ENCODE measurements around the gene RUFY2. TPM values are rescaled to one million over a fixed set of nuclear protein-coding genes. Genes with fewer than 3 reads are reported as not detected.
A peak's percentile ranks its signal among the peaks of the same experiment; 100 is the strongest.
"Not testable (repeated sequence)": the region's sequence is repeated elsewhere in the genome, so short reads cannot be mapped to it uniquely, and the experiment has no call there.

Gene RUFY2, protein sequence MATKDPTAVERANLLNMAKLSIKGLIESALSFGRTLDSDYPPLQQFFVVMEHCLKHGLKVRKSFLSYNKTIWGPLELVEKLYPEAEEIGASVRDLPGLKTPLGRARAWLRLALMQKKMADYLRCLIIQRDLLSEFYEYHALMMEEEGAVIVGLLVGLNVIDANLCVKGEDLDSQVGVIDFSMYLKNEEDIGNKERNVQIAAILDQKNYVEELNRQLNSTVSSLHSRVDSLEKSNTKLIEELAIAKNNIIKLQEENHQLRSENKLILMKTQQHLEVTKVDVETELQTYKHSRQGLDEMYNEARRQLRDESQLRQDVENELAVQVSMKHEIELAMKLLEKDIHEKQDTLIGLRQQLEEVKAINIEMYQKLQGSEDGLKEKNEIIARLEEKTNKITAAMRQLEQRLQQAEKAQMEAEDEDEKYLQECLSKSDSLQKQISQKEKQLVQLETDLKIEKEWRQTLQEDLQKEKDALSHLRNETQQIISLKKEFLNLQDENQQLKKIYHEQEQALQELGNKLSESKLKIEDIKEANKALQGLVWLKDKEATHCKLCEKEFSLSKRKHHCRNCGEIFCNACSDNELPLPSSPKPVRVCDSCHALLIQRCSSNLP
- 75.6 TPM for total RNA-seq (ENCODE audit: unreplicated experiment)
- long read RNA-seq, partial matches to known transcripts: 9 of 13 reads
- long read RNA-seq, other reads (novel, unspliced or antisense): 3 of 13 reads

DNA sequence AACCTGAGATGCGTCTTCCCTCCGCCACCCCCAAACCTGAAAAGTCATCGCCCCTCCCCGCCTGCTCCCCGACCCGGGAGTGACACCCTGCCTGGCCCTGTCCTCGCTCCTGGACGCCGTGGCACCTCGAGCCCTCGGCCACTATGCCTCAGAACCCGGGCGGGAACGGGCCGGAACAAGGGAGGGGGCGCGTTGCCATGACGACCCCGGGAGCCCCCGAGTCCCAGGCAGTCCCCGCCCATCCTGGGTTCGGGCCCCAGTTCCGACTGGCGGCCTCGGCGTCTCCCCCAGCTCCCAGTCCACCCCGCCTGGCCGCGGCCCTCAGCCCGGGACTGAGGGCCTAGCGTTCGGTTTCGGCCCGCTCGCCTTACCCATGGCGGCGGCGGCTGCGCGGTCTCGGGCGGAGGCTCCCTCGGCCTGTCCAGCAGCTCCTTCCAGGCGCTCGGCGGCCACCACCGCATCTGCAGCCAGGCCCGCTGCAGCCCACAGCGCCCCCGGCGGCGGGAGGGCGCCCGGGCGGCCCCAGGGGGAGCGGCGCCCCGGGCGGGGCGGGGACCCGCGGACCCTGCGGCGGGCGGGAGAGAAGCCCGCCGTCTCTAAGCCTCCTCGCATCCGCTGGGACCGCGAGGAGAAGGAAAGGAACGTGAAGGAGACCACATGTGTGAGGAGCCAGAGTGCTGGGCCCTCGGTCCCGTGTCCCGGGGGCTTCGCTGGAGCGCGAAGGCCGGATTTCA lies at the start of gene RUFY2:
Gene RUFY2 (minus strand): TSS at position 463 of the 734 bp plus-strand sequence. CDS start 88 bp downstream, at position 375.
- TF ChIP-seq, protein P1, sequence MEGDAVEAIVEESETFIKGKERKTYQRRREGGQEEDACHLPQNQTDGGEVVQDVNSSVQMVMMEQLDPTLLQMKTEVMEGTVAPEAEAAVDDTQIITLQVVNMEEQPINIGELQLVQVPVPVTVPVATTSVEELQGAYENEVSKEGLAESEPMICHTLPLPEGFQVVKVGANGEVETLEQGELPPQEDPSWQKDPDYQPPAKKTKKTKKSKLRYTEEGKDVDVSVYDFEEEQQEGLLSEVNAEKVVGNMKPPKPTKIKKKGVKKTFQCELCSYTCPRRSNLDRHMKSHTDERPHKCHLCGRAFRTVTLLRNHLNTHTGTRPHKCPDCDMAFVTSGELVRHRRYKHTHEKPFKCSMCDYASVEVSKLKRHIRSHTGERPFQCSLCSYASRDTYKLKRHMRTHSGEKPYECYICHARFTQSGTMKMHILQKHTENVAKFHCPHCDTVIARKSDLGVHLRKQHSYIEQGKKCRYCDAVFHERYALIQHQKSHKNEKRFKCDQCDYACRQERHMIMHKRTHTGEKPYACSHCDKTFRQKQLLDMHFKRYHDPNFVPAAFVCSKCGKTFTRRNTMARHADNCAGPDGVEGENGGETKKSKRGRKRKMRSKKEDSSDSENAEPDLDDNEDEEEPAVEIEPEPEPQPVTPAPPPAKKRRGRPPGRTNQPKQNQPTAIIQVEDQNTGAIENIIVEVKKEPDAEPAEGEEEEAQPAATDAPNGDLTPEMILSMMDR (IDR thresholded peaks at IDR 0.05; ENCODE audit: partially characterized antibody, unreplicated experiment): peak; percentile 78
- Mint-ChIP-seq H3K4me3 (ENCODE audit: unreplicated experiment) (peak within 1 kb of the TSS; percentile 94), H3K27ac (ENCODE audit: unreplicated experiment) (peak within 1 kb of the TSS; percentile 96), H3K4me1 (ENCODE audit: low read depth, unreplicated experiment) (peaks cover 9% of the 10 kb centered on the region), H3K27me3 (ENCODE audit: unreplicated experiment) (peaks cover 6% of the 10 kb centered on the region), H3K9me3 (ENCODE audit: unreplicated experiment) (peaks cover 6% of the 10 kb centered on the region), H3K36me3 (ENCODE audit: unreplicated experiment) (no peaks in the 10 kb centered on the region)
- DNase-seq: peak; percentile 89

DNA sequence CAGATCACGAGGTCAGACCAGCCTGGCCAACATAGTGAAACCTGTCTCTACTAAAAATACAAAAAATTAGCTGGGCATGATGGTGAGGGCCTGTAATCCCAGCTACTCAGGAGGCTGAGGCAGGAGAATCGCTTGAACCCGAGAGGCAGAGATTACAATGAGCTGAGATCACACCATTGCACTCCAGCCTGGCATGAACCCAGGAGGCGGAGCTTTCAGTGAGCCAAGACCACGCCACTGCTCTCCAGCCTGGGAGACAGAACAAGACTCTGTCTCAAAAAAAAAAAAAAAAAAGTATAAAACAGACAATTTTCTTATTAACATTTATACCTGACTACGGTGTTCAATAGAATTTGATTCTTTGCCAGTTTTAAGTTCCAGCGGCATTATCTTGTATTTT lies 42.6 kb upstream of the RUFY2 start:
- H3K4me3 Mint-ChIP-seq (ENCODE audit: unreplicated experiment): not testable (repeated sequence)

DNA sequence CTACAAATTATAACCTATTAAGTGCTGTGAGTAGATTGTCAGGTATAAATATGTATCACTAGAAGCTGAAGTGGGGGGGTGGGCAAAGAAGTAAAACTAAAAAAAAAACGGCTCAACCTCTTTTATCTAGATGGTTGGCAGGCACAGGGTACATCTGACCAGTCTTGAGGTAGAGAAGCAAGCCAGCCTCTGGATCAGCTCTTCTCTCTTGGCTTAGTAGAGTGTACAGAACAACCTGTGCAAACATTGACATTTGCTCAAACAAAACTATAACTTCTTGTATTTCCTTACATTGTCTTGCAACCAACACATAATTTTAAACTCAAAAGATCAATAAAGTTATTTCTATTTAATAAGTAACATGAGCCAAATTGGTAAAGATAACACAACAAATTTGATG lies 39.1 kb upstream of the RUFY2 start:
- no peaks in the 10 kb centered on the region for H3K27me3 Mint-ChIP-seq (ENCODE audit: unreplicated experiment)
- DNase-seq: no peak
- no peak overlapping the region for H3K27ac Mint-ChIP-seq (ENCODE audit: unreplicated experiment)
- no peaks in the 10 kb centered on the region for H3K36me3 Mint-ChIP-seq (ENCODE audit: unreplicated experiment)
- TF ChIP-seq, protein P1 (IDR thresholded peaks at IDR 0.05; ENCODE audit: partially characterized antibody, unreplicated experiment): no peak
- no peaks in the 10 kb centered on the region for H3K9me3 Mint-ChIP-seq (ENCODE audit: unreplicated experiment)
- H3K4me1 Mint-ChIP-seq (ENCODE audit: low read depth, unreplicated experiment): no peaks in the 10 kb centered on the region
- no peak overlapping the region for H3K4me3 Mint-ChIP-seq (ENCODE audit: unreplicated experiment)

More for the DNA sequence above, 42.6 kb upstream of the RUFY2 start:
- H3K4me1 Mint-ChIP-seq (ENCODE audit: low read depth, unreplicated experiment); H3K27me3 Mint-ChIP-seq (ENCODE audit: unreplicated experiment); H3K36me3 Mint-ChIP-seq (ENCODE audit: unreplicated experiment); DNase-seq; H3K9me3 Mint-ChIP-seq (ENCODE audit: unreplicated experiment); H3K27ac Mint-ChIP-seq (ENCODE audit: unreplicated experiment): not testable (repeated sequence)

DNA sequence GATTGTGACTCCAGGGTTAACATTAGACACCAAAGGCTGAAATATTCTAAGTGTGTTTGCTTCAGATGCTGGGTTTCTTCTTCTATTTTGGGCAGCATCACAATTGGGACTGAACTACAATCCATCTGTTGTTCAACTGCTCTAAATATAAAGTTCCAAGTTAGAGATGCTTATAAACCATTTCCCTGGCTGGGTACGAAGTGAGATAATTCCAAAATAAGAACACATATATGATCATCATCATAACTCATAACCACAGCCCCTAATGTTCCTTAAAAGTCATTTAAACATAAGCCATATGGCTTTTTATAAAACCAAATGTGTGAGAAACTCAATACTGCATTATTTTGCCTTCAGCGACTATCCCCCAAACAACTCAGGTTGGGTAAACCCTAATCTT lies 35.9 kb upstream of the RUFY2 start:
- Mint-ChIP-seq H3K27me3 (ENCODE audit: unreplicated experiment) (no peaks in the 10 kb centered on the region), H3K9me3 (ENCODE audit: unreplicated experiment) (no peaks in the 10 kb centered on the region), H3K4me1 (ENCODE audit: low read depth, unreplicated experiment) (no peaks in the 10 kb centered on the region), H3K36me3 (ENCODE audit: unreplicated experiment) (no peaks in the 10 kb centered on the region), H3K27ac (ENCODE audit: unreplicated experiment) (no peak overlapping the region), H3K4me3 (ENCODE audit: unreplicated experiment) (no peak overlapping the region)
- no peak for DNase-seq
- TF ChIP-seq, protein P1 (IDR thresholded peaks at IDR 0.05; ENCODE audit: partially characterized antibody, unreplicated experiment): no peak

DNA sequence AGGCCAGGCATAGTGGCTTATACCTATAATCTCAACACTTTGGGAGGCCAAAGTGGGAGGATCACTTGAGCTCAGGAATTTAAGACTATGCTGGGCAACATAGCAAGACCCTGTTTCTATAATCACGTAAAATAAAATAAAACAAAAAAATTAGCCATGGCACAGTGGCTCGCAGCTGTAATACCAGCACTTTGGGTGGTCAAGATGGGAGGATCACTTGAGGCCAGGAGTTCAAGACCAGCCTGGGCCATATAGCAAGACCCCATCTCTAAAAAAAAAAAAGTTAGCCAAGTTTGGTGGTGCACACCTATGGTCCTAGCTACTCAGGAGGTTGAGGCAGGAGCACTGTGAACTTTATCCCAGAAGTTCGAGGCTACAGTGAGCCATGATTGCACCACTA lies 33.8 kb upstream of the RUFY2 start:
- Mint-ChIP-seq H3K9me3 (ENCODE audit: unreplicated experiment) (no peaks in the 10 kb centered on the region), H3K4me3 (ENCODE audit: unreplicated experiment) (no peak overlapping the region), H3K36me3 (ENCODE audit: unreplicated experiment) (no peaks in the 10 kb centered on the region), H3K27ac (ENCODE audit: unreplicated experiment) (no peak overlapping the region), H3K4me1 (ENCODE audit: low read depth, unreplicated experiment) (no peaks in the 10 kb centered on the region), H3K27me3 (ENCODE audit: unreplicated experiment) (no peaks in the 10 kb centered on the region)
- no peak for DNase-seq
- TF ChIP-seq, protein P1 (IDR thresholded peaks at IDR 0.05; ENCODE audit: partially characterized antibody, unreplicated experiment): no peak

All from glutamatergic neuron (in vitro differentiated cells).